K562 (cell line): ENCODE results near the gene DGCR2. TPM values are rescaled to one million over a fixed set of nuclear protein-coding genes. Genes with fewer than 3 reads are reported as not detected.

Experiments used
- ATAC-seq: fragments of 200-7000 bp; cut with Tn5 transposase; 3 replicates; pipeline ENCODE4 v1.9.1; 2020; ENCODE audit warnings: moderate library complexity
- BruUV-seq: library from RNA; stranded (reverse); fragments of 400-500 nt; replicated peaks from 2 replicates; lab custom pipeline; 2021; lab: Mats Ljungman, UMichigan
- CTCF ChIA-PET: fragments of 300-600 bp; formaldehyde crosslinking; extraction: SDS; loops from one replicate; lab custom pipeline; 2021; ENCODE audit warnings: low intra/inter-chr PET ratio; lab: Yijun Ruan, JAX
- POLR2A ChIA-PET: fragments of 300-600, 350-650 bp; sonication (Branson Sonifier 250); formaldehyde crosslinking; extraction: SDS; loops from one replicate; lab custom pipeline; 2021; ENCODE audit warnings: antibody characterized with exemption, inconsistent platforms; lab: Yijun Ruan, JAX
- DNase-seq, 4 experiments: peaks; one replicate each; pipeline versions ENCODE4 v3.0.0 to v3.0.0-alpha.2; 2011 to 2018; ENCODE audit warnings: low spot score in 3 of 4, mixed read lengths in 3 of 4; ENCODE audit errors: extremely low read depth in 1 of 4
- FAIRE-seq: peaks from 2 replicates; lab custom pipeline; 2011; peaks lifted over from hg19 to GRCh38; lab: Jason Lieb, UNC
- H2AFZ ChIP-seq: 2 replicates; pipeline ENCODE4 v1.6.0; 2011; ENCODE audit warnings: low read depth, low read length, control low read depth, inconsistent platforms
- H3K27ac ChIP-seq: fragments of 200-600 bp; 3 replicates; pipeline ENCODE4 v1.8.0; 2011; ENCODE audit warnings: low read depth, mild to moderate bottlenecking, control low read depth, inconsistent platforms, low read length, moderate library complexity, mixed read lengths; ENCODE audit errors: extremely low read depth
- H3K27me3 ChIP-seq, 2 experiments: fragments of 300-600 bp in 1 of 2; 2 replicates in 1 of 2; 3 replicates in 1 of 2; pipeline versions ENCODE4 v1.6.0 to v1.8.0; 2011; ENCODE audit warnings: inconsistent platforms in 2 of 2, low read length in 2 of 2, mild to moderate bottlenecking in 1 of 2, mixed read lengths in 1 of 2, moderate library complexity in 1 of 2; ENCODE audit not compliant: control insufficient read depth in 2 of 2, insufficient read depth in 2 of 2
- H3K36me3 ChIP-seq: fragments of 300-600 bp; 3 replicates; pipeline ENCODE4 v1.8.0; 2011; ENCODE audit warnings: mild to moderate bottlenecking, low read length, inconsistent platforms; ENCODE audit not compliant: control insufficient read depth, insufficient read depth
- H3K4me1 ChIP-seq, 2 experiments: fragments of 200-600 bp in 1 of 2; replicated peaks in 1 of 2; 2 replicates in 1 of 2; 3 replicates in 1 of 2; pipeline versions ENCODE4 v1.5.1 to v1.8.0; 2011; ENCODE audit warnings: inconsistent platforms in 2 of 2, low read length in 2 of 2, mild to moderate bottlenecking in 1 of 2, mixed read lengths in 1 of 2, moderate library complexity in 1 of 2; ENCODE audit not compliant: control insufficient read depth in 2 of 2, insufficient read depth in 2 of 2
- H3K4me2 ChIP-seq: 2 replicates; pipeline ENCODE4 v1.6.1; 2011; ENCODE audit warnings: low read length, control low read depth, inconsistent platforms, mixed read lengths; ENCODE audit not compliant: insufficient read depth
- H3K4me3 ChIP-seq: fragments of 200-600 bp; sonication (generic), shearing (Covaris generic); 2 replicates; pipeline ENCODE4 v1.5.1; 2016; ENCODE audit warnings: control low read depth, inconsistent platforms
- H3K79me2 ChIP-seq: fragments of 200-600 bp; 3 replicates; pipeline ENCODE4 v1.8.0; 2011; ENCODE audit warnings: low read length, inconsistent platforms; ENCODE audit not compliant: control insufficient read depth, insufficient read depth
- H3K9ac ChIP-seq, 2 experiments: 2 replicates each; pipeline versions ENCODE4 v1.6.0 to v1.6.1; 2011; ENCODE audit warnings: low read depth in 2 of 2, low read length in 2 of 2, control low read depth in 1 of 2, inconsistent platforms in 1 of 2, mild to moderate bottlenecking in 1 of 2, mixed read lengths in 1 of 2; ENCODE audit not compliant: insufficient read depth in 1 of 2
- H3K9me1 ChIP-seq: one replicate; pipeline ENCODE4 v1.6.0; 2011; ENCODE audit warnings: inconsistent platforms, mild to moderate bottlenecking, low read length, moderate library complexity; ENCODE audit not compliant: control insufficient read depth, insufficient read depth
- H3K9me3 ChIP-seq: replicated peaks from 2 replicates; pipeline ENCODE4 v1.5.1; 2011; ENCODE audit warnings: low read depth, low read length, inconsistent platforms; ENCODE audit not compliant: control insufficient read depth, insufficient read depth
- H4K20me1 ChIP-seq: replicated peaks from 2 replicates; pipeline ENCODE4 v1.6.1; 2011; ENCODE audit warnings: low read length, inconsistent platforms, mixed read lengths; ENCODE audit not compliant: control insufficient read depth, insufficient read depth
- CBX8 ChIP-seq: fragments of 200-600 bp; sonication (generic); IDR thresholded peaks from 2 replicates; pipeline ENCODE4 v1.6.1; 2012; ENCODE audit warnings: borderline replicate concordance, mixed run types, low read depth, mild to moderate bottlenecking, moderate library complexity, mixed read lengths, low read length, control low read depth, inconsistent platforms; ENCODE audit not compliant: poor library complexity, severe bottlenecking; ENCODE audit errors: extremely low read depth
- EHMT2 ChIP-seq: fragments of 450-650 bp; IDR thresholded peaks from 2 replicates; pipeline ENCODE4 v1.6.1; 2018; ENCODE audit warnings: antibody characterized with exemption
- HCFC1 ChIP-seq: IDR thresholded peaks from 2 replicates; pipeline ENCODE4 v1.6.1; 2012; ENCODE audit warnings: low read depth, low read length, improper control_type of control experiment
- NRF1 ChIP-seq, 2 experiments: fragments of 450-650 bp; IDR thresholded peaks in 1 of 2; conservative IDR thresholded peaks in 1 of 2; 2 replicates each; pipeline ENCODE4 v1.6.1; 2014; ENCODE audit warnings: mild to moderate bottlenecking in 2 of 2
- SMARCA5 ChIP-seq: fragments of 450-650 bp; IDR thresholded peaks from 2 replicates; pipeline ENCODE4 v1.6.1; 2016
- TAF15 ChIP-seq: fragments of 200-400 bp; formaldehyde crosslinking; IDR thresholded peaks from 2 replicates; pipeline ENCODE4 v1.6.1; 2017; ENCODE audit warnings: mild to moderate bottlenecking, low read depth, low read length, moderate library complexity
- ZFP1 ChIP-seq: fragments of 450-650 bp; formaldehyde crosslinking; IDR thresholded peaks from 2 replicates; pipeline ENCODE4 v1.4.0; 2020; ENCODE audit warnings: mild to moderate bottlenecking, mixed read lengths
- ZNF140 ChIP-seq: fragments of 250-450 bp; sonication (Bioruptor Pico); IDR thresholded peaks from 2 replicates; pipeline ENCODE4 v1.8.0; 2021; ENCODE audit warnings: moderate library complexity, mild to moderate bottlenecking, inconsistent platforms
- WGBS: fragments of 100-300 bp; shearing (Covaris generic); methylation state at CpG from one replicate; pipeline ENCODE4 v1.1.6; 2016; ENCODE audit warnings: low coverage, mixed read lengths; ENCODE audit not compliant: insufficient coverage; ENCODE audit errors: missing lambda C conversion rate; 5-methylcytosine and 5-hydroxymethylcytosine counted together
- in situ Hi-C: fragments of 300-500 bp; cut with MboI; formaldehyde crosslinking; loops from 4 replicates; pipeline ENCODE4 v1.15.0; 2018; ENCODE audit warnings: inconsistent platforms, mixed read lengths
- intact Hi-C: fragments of 100-400 bp; cut with micrococcal nuclease; formaldehyde crosslinking; loops from 2 replicates; pipeline ENCODE4 v1.14.2; 2022
- polyA plus RNA-seq, 8 experiments: library from polyadenylated mRNA; depleted of rRNA in 4 of 8; stranded (reverse) in 5 of 8; unstranded in 3 of 8; fragments of >200 nt; fragmentation: Nextera tagmentation in 2 of 8; fragmentation: Illumina TruSeq in 1 of 8; extraction: Ambion mirVana in 2 of 8; extraction: Trizol in 1 of 8; gene quantifications; 2 replicates each; pipeline versions ENCODE4 v1.2.1 to v1.2.3, GENCODE V29; 2011 to 2014; ENCODE audit warnings: inconsistent platforms in 1 of 8, missing spikeins in 1 of 8
- total RNA-seq, 7 experiments: library from RNA; depleted of rRNA in 6 of 7; stranded (reverse); fragments of >200 nt in 6 of 7; fragmentation: Illumina TruSeq in 2 of 7; extraction: Trizol in 2 of 7; gene quantifications; 2 replicates each; pipeline versions ENCODE4 v1.2.1 to v1.2.3, GENCODE V29; 2011 to 2021; ENCODE audit warnings: low replicate concordance in 1 of 7
- TF ChIP-seq, protein P1 (sequence below): fragments of 450-650 bp; IDR thresholded peaks from 2 replicates; pipeline ENCODE4 v1.6.1; 2016; ENCODE audit warnings: low read depth, mild to moderate bottlenecking, moderate library complexity
- TF ChIP-seq, protein P2 (sequence below): fragments of 450-650 bp; formaldehyde crosslinking; conservative IDR thresholded peaks from 2 replicates; pipeline ENCODE4 v1.4.0; 2022; ENCODE audit warnings: mild to moderate bottlenecking, missing genetic modification characterization
- TF ChIP-seq, protein P3 (sequence below): fragments of 250-450 bp; sonication (Bioruptor Pico); IDR thresholded peaks from 2 replicates; pipeline ENCODE4 v1.5.0; 2021
- TF ChIP-seq, protein P4 (sequence below): fragments of 450-650 bp; conservative IDR thresholded peaks from 2 replicates; pipeline ENCODE4 v1.6.1; 2016; ENCODE audit warnings: missing genetic modification characterization, low read depth, mild to moderate bottlenecking, control low read depth, missing compliant biosample characterization
- TF ChIP-seq, protein P5 (sequence below): sonication (generic); formaldehyde crosslinking; IDR thresholded peaks from 2 replicates; pipeline ENCODE4 v1.8.0; 2023; ENCODE audit warnings: mild to moderate bottlenecking, missing genetic modification reagents

Gene DGCR2
- total and polyA plus RNA-seq, 9 of the 15 experiments (the other 6 are each of a cell fraction or from before 2014, with no cell fraction given): 0.69 to 101 (median 56.4) TPM

DNA sequence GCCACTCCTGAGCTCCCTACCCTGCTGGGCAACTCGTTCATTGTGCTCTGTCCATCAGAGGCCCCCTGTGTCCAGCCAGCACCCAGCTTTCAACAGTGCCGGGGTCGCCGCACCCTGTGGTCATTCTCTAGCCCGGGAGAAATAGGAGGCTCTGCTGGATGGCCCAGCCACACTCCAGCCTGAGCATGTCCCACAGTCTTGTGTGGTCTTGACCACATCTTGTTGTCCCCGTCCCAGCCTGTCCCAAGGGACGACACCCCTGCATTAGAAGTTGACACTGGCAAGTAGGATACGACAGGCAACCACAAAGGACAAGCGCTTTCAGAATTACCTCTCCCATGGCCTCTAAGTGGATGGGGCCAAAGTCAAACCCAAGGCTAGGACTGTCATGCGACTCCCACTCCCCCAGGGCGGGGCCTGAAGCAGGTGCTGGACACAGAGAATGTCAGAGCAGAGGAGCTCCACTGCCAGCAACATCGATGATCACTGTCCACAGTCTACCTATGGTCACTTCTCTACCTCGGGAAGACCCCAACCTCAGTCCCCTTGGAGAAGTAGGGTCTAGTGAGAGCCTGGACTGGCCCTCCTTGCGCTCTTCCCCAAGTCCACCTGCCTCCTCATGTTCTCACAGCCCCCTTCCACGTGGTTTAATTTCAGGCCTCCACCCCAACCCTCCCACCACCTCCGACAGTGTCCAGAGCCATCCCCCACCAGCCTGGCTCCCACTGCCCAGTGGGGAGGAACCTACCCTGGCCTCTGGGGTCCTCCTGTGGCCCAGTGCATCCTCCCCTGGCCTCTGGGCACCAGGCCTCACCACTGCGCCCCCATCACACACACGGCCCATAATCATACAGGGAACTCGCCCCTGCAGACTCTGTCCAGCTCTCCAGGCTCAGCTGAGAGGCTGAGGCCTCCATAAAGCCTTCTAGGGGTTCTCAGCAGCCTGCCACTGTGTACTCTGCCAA, 4.4 kb upstream of the DGCR2 start:
- Histone ChIP-seq H3K4me2 (no peak overlapping the region), H3K36me3 (peaks cover 3% of the 10 kb centered on the region; the same call in 1 of the 3 replicates), H3K4me1 (peaks cover 7 to 39% of the 10 kb centered on the region in 2 experiments; a peak in 4 of 5 replicates), H4K20me1 (peaks cover 12% of the 10 kb centered on the region), H3K9ac (peak overlapping the region in 1 of 2 experiments; percentile 26; a peak in 2 of 4 replicates), H3K79me2 (peaks cover 6% of the 10 kb centered on the region), H3K27ac (no peak overlapping the region), H3K9me1 (peaks cover 6% of the 10 kb centered on the region), H3K9me3 (no peaks in the 10 kb centered on the region), H3K27me3 (peaks cover 18 to 30% of the 10 kb centered on the region in 2 experiments; a peak in 4 of 5 replicates), H3K4me3 (no peak overlapping the region), H2AFZ (no peak overlapping the region)
- 30% methylated on average over 19 of the region's 19 CpGs for WGBS
- ChIA-PET CTCF (no interaction called here), POLR2A (interaction anchor here (0.5 to 5.0 kb wide), 9 partner anchors 9 to 519 kb away, joined by 3 to 44 read pairs (median 4); no protein-coding TSS in a partner anchor)
- FAIRE-seq (no peak), ATAC-seq (no peak), DNase-seq (no peak)
- no TSS peak for BruUV-seq
- in situ Hi-C loops: no loop called here
- intact Hi-C loops: loop anchor here (10.0 kb wide), 1 partner anchor 498 kb away; no protein-coding TSS in a partner anchor
- TF ChIP-seq, protein P1, sequence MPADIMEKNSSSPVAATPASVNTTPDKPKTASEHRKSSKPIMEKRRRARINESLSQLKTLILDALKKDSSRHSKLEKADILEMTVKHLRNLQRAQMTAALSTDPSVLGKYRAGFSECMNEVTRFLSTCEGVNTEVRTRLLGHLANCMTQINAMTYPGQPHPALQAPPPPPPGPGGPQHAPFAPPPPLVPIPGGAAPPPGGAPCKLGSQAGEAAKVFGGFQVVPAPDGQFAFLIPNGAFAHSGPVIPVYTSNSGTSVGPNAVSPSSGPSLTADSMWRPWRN: no peak
- TF ChIP-seq, protein P2, sequence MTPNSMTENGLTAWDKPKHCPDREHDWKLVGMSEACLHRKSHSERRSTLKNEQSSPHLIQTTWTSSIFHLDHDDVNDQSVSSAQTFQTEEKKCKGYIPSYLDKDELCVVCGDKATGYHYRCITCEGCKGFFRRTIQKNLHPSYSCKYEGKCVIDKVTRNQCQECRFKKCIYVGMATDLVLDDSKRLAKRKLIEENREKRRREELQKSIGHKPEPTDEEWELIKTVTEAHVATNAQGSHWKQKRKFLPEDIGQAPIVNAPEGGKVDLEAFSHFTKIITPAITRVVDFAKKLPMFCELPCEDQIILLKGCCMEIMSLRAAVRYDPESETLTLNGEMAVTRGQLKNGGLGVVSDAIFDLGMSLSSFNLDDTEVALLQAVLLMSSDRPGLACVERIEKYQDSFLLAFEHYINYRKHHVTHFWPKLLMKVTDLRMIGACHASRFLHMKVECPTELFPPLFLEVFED: 0 out of 2 replicates have a peak, but pooled peaks have one; percentile 33
- TF ChIP-seq NRF1 (conservative IDR thresholded peaks at IDR 0.05 in 1 of 2, IDR thresholded peaks at IDR 0.05 in 1 of 2) (0 out of 4 replicates have a peak, but pooled peaks of 1 of the 2 experiments have one; percentile 12), EHMT2 (0 out of 2 replicates have a peak, but pooled peaks have one; percentile 30), CBX8 (no peak), HCFC1 (no peak), SMARCA5 (no peak), ZNF140 (CRISPR knock-in tag) (no peak), TAF15 (0 out of 2 replicates have a peak, but pooled peaks have one; percentile 55), ZFP1 (CRISPR knock-in tag) (no peak)
- TF ChIP-seq, protein P3, sequence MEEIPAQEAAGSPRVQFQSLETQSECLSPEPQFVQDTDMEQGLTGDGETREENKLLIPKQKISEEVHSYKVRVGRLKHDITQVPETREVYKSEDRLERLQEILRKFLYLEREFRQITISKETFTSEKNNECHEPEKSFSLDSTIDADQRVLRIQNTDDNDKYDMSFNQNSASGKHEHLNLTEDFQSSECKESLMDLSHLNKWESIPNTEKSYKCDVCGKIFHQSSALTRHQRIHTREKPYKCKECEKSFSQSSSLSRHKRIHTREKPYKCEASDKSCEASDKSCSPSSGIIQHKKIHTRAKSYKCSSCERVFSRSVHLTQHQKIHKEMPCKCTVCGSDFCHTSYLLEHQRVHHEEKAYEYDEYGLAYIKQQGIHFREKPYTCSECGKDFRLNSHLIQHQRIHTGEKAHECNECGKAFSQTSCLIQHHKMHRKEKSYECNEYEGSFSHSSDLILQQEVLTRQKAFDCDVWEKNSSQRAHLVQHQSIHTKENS (CRISPR knock-in tag): no peak
- TF ChIP-seq, protein P4, sequence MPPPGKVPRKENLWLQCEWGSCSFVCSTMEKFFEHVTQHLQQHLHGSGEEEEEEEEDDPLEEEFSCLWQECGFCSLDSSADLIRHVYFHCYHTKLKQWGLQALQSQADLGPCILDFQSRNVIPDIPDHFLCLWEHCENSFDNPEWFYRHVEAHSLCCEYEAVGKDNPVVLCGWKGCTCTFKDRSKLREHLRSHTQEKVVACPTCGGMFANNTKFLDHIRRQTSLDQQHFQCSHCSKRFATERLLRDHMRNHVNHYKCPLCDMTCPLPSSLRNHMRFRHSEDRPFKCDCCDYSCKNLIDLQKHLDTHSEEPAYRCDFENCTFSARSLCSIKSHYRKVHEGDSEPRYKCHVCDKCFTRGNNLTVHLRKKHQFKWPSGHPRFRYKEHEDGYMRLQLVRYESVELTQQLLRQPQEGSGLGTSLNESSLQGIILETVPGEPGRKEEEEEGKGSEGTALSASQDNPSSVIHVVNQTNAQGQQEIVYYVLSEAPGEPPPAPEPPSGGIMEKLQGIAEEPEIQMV (tag): no peak
- TF ChIP-seq, protein P5, sequence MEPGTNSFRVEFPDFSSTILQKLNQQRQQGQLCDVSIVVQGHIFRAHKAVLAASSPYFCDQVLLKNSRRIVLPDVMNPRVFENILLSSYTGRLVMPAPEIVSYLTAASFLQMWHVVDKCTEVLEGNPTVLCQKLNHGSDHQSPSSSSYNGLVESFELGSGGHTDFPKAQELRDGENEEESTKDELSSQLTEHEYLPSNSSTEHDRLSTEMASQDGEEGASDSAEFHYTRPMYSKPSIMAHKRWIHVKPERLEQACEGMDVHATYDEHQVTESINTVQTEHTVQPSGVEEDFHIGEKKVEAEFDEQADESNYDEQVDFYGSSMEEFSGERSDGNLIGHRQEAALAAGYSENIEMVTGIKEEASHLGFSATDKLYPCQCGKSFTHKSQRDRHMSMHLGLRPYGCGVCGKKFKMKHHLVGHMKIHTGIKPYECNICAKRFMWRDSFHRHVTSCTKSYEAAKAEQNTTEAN: no peak
